Hepatocyte (in vitro differentiated cells): Measurements from ENCODE around the gene CSF2RB. TPM values are rescaled to one million over a fixed set of nuclear protein-coding genes. Genes with fewer than 3 reads are reported as not detected.

ENCODE experiments used
- DNase-seq: peaks from one replicate; pipeline ENCODE4 v3.0.0-alpha.2; 2016; ENCODE audit warnings: low spot score
- H2AFZ ChIP-seq: fragments of 200-600 bp; sonication (generic); 2 replicates; pipeline ENCODE4 v1.6.0; 2016; ENCODE audit warnings: antibody characterized with exemption, mild to moderate bottlenecking
- H3K27ac ChIP-seq: fragments of 200-600 bp; sonication (generic); 2 replicates; pipeline ENCODE4 v1.5.1; 2016; ENCODE audit warnings: mild to moderate bottlenecking
- H3K27me3 ChIP-seq: fragments of 200-600 bp; sonication (generic); 2 replicates; pipeline ENCODE4 v1.6.1; 2016
- H3K36me3 ChIP-seq: fragments of 200-600 bp; sonication (generic); replicated peaks from 2 replicates; pipeline ENCODE4 v1.5.1; 2016; ENCODE audit warnings: low read depth; ENCODE audit not compliant: insufficient read depth
- H3K4me1 ChIP-seq: fragments of 200-600 bp; sonication (generic); 2 replicates; pipeline ENCODE4 v1.5.1; 2016; ENCODE audit warnings: mild to moderate bottlenecking, moderate library complexity; ENCODE audit not compliant: insufficient read depth
- H3K4me2 ChIP-seq: fragments of 200-600 bp; sonication (generic); 2 replicates; pipeline ENCODE4 v1.6.0; 2016
- H3K4me3 ChIP-seq: fragments of 200-600 bp; sonication (generic); 2 replicates; pipeline ENCODE4 v1.5.1; 2016; ENCODE audit warnings: mild to moderate bottlenecking
- H3K79me2 ChIP-seq: fragments of 200-600 bp; sonication (generic); 2 replicates; pipeline ENCODE4 v1.6.0; 2017; ENCODE audit warnings: mild to moderate bottlenecking
- H3K9me2 ChIP-seq: fragments of 200-600 bp; sonication (generic); replicated peaks from 2 replicates; pipeline ENCODE4 v1.6.0; 2017; ENCODE audit warnings: mild to moderate bottlenecking; ENCODE audit not compliant: insufficient read depth
- H3K9me3 ChIP-seq: fragments of 200-600 bp; sonication (generic); 2 replicates; pipeline ENCODE4 v1.5.1; 2016; ENCODE audit warnings: low read depth, mild to moderate bottlenecking
- H4K20me1 ChIP-seq: fragments of 200-600 bp; sonication (generic); 2 replicates; pipeline ENCODE4 v1.6.0; 2016; ENCODE audit warnings: mild to moderate bottlenecking; ENCODE audit not compliant: insufficient read depth, poor library complexity, severe bottlenecking
- CTCF ChIP-seq: fragments of 200-600 bp; sonication (generic); IDR thresholded peaks from 2 replicates; pipeline ENCODE4 v1.5.1; 2016; ENCODE audit warnings: antibody characterized with exemption, mild to moderate bottlenecking; ENCODE audit not compliant: poor library complexity
- EZH2 ChIP-seq: fragments of 200-600 bp; sonication (generic); IDR thresholded peaks from 2 replicates; pipeline ENCODE4 v1.6.1; 2016; ENCODE audit warnings: antibody characterized with exemption, mild to moderate bottlenecking, borderline replicate concordance
- EZH2phosphoT487 ChIP-seq: fragments of 200-600 bp; sonication (generic); IDR thresholded peaks from one replicate; pipeline ENCODE4 v1.6.1; 2018; ENCODE audit warnings: antibody characterized with exemption, mild to moderate bottlenecking, low read depth, moderate library complexity; ENCODE audit not compliant: unreplicated experiment, severe bottlenecking
- WGBS: methylation state at CpG from one replicate; pipeline ENCODE4 v1.1.6; 2016; ENCODE audit warnings: low lambda C conversion rate; ENCODE audit errors: missing lambda C conversion rate; 5-methylcytosine and 5-hydroxymethylcytosine counted together
- polyA plus RNA-seq: library from polyadenylated mRNA; unstranded; fragments of >200 nt; fragmentation: Nextera tagmentation; extraction: Ambion mirVana; gene quantifications from 2 replicates; pipeline ENCODE4 v1.2.1, GENCODE V29; 2016
- total RNA-seq: library from RNA; depleted of rRNA; stranded (reverse); fragments of >200 nt; gene quantifications from 2 replicates; pipeline ENCODE4 v1.2.3, GENCODE V29; 2014

Gene CSF2RB
- total and polyA plus RNA-seq, 2 experiments from 2014 or later, result 0.83 TPM; not detected in 1

- Histone ChIP-seq H4K20me1 (no peaks in the 10 kb centered on the region), H3K27ac (peak overlapping the region; percentile 62), H3K4me3 (no peak overlapping the region), H3K9me3 (no peaks in the 10 kb centered on the region), H3K27me3 (peaks cover 27% of the 10 kb centered on the region), H3K79me2 (no peaks in the 10 kb centered on the region), H3K4me2 (no peak overlapping the region), H3K9me2 (no peaks in the 10 kb centered on the region), H3K4me1 (peaks cover 6% of the 10 kb centered on the region), H2AFZ (no peak overlapping the region), H3K36me3 (no peaks in the 10 kb centered on the region)
- peak; percentile 74 for DNase-seq
- 70% methylated on average over 6 of the region's 6 CpGs for WGBS
- TF ChIP-seq EZH2, result no peak
- TF ChIP-seq EZH2phosphoT487, result no peak
- TF ChIP-seq CTCF, result peak; percentile 49
Observed at GRCh38 chr22:36873614-36874308, 39.7 kb upstream of the CSF2RB start.

GRCh38 chr22:36874309-36874696, 39.1 kb upstream of the CSF2RB start:
- TF ChIP-seq CTCF, result no peak
- Histone ChIP-seq H3K9me3 (no peaks in the 10 kb centered on the region), H3K4me2 (no peak overlapping the region), H3K4me3 (no peak overlapping the region), H2AFZ (no peak overlapping the region), H3K36me3 (no peaks in the 10 kb centered on the region), H3K27me3 (peaks cover 26% of the 10 kb centered on the region), H3K79me2 (no peaks in the 10 kb centered on the region), H3K9me2 (no peaks in the 10 kb centered on the region), H3K4me1 (peaks cover 6% of the 10 kb centered on the region), H3K27ac (peak overlapping the region; percentile 62), H4K20me1 (no peaks in the 10 kb centered on the region)
- 80% methylated on average over 2 of the region's 2 CpGs for WGBS
- no peak for DNase-seq

DNA sequence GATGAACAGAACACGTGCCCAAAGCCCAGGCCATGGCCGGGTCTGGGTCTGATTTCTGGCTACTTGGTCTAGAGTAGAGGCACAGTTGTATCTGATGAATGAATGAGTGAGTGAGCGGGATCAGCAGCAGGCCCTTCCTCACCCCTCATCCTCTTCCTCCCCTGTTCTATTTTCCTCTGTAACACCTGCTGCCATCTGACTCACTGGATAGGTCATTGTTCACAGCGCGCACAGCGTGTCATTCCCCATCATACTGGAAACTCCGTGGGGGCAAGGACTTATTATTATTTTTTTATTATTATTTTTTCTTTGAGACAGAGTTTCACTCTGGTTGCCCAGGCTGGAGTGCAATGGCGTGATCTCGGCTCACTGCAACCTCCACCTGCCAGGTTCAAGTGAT, 38.7 kb upstream of the CSF2RB start:
- H3K36me3 ChIP-seq, result no peaks in the 10 kb centered on the region

More for the DNA sequence above, 38.7 kb upstream of the CSF2RB start:
- no peak for DNase-seq
- TF ChIP-seq CTCF, result no peak
- TF ChIP-seq EZH2, result no peak
- no peak for TF ChIP-seq EZH2phosphoT487
- H2AFZ ChIP-seq, result no peak overlapping the region
- H3K27me3 ChIP-seq, result peaks cover 21% of the 10 kb centered on the region
- H3K4me3 ChIP-seq, result no peak overlapping the region
- no peaks in the 10 kb centered on the region for H4K20me1 ChIP-seq
- WGBS, result 95% methylated on average over 8 of the region's 9 CpGs
- no peaks in the 10 kb centered on the region for H3K79me2 ChIP-seq
- no peaks in the 10 kb centered on the region for H3K9me3 ChIP-seq
- H3K27ac ChIP-seq, result no peak overlapping the region
- H3K4me1 ChIP-seq, result peaks cover 6% of the 10 kb centered on the region
- H3K4me2 ChIP-seq, result no peak overlapping the region
- H3K9me2 ChIP-seq, result no peaks in the 10 kb centered on the region
